Activated CD4-positive, alpha-beta memory T cell treated with anti-CD3 and anti-CD28 coated beads, Interleukin-2, amount 10 ng/mL, durations not matched to agents 7 days and 5 days (primary cell): ENCODE measurements around the gene GSPT1. TPM values are rescaled to one million over a fixed set of nuclear protein-coding genes. Genes with fewer than 3 reads are reported as not detected.
"Not testable (repeated sequence)": the region's sequence is repeated elsewhere in the genome, so short reads cannot be mapped to it uniquely, and the experiment has no call there.

Source experiments
- CTCF ChIA-PET: fragments of 350-600 bp; sonication (Branson Sonifier 250); formaldehyde crosslinking; loops from one replicate; lab custom pipeline; 2021; ENCODE audit warnings: antibody characterized with exemption, inconsistent platforms; lab: Charles Lee
- POLR2A ChIA-PET: fragments of 350-600 bp; sonication (Branson Sonifier 250); formaldehyde crosslinking; loops from one replicate; lab custom pipeline; 2021; ENCODE audit warnings: antibody characterized with exemption; lab: Charles Lee
- DNase-seq: peaks from one replicate; pipeline ENCODE4 v3.0.0-alpha.2; 2020
- H3K27ac Mint-ChIP-seq: one replicate; pipeline ENCODE4 v1.8.0; 2021; ENCODE audit warnings: mild to moderate bottlenecking, mixed read lengths
- H3K27me3 Mint-ChIP-seq: one replicate; pipeline ENCODE4 v1.8.0; 2021; ENCODE audit warnings: mixed read lengths
- H3K36me3 Mint-ChIP-seq: one replicate; pipeline ENCODE4 v1.8.0; 2021; ENCODE audit warnings: low read depth, mixed read lengths
- H3K4me1 Mint-ChIP-seq: one replicate; pipeline ENCODE4 v1.8.0; 2021; ENCODE audit warnings: mixed read lengths
- H3K4me3 Mint-ChIP-seq: one replicate; pipeline ENCODE4 v1.8.0; 2021; ENCODE audit warnings: mild to moderate bottlenecking, mixed read lengths
- H3K9me3 Mint-ChIP-seq: one replicate; pipeline ENCODE4 v1.8.0; 2021; ENCODE audit warnings: mixed read lengths
- total RNA-seq, 2 experiments: library from RNA; stranded (reverse); gene quantifications; one replicate each; pipeline ENCODE4 v1.2.3, GENCODE V29; 2021

GSPT1 gene
- total RNA-seq, 2 experiments from 2014 or later, result 124 to 125 TPM

- no peaks in the 10 kb centered on the region for H3K27me3 Mint-ChIP-seq
- H3K4me1 Mint-ChIP-seq, result no peaks in the 10 kb centered on the region
- no peak for DNase-seq
- ChIA-PET CTCF (interaction anchor here (0.6 to 1.4 kb wide), 3 partner anchors 9 to 44 kb away, joined by 3 to 5 read pairs (median 3); no protein-coding TSS in a partner anchor), POLR2A (interaction anchor here (0.7 to 1.2 kb wide), 3 partner anchors 9 to 43 kb away, joined by 3 to 9 read pairs (median 6); partner anchors contain the start of genes RSL1D1 and ZC3H7A)
- H3K27ac Mint-ChIP-seq, result no peak overlapping the region
- H3K4me3 Mint-ChIP-seq, result no peak overlapping the region
- H3K36me3 Mint-ChIP-seq, result peaks cover 63% of the 10 kb centered on the region
- no peaks in the 10 kb centered on the region for H3K9me3 Mint-ChIP-seq
Observed at GRCh38 chr16:11841026-11841425, 74.7 kb downstream of the GSPT1 start.

DNA sequence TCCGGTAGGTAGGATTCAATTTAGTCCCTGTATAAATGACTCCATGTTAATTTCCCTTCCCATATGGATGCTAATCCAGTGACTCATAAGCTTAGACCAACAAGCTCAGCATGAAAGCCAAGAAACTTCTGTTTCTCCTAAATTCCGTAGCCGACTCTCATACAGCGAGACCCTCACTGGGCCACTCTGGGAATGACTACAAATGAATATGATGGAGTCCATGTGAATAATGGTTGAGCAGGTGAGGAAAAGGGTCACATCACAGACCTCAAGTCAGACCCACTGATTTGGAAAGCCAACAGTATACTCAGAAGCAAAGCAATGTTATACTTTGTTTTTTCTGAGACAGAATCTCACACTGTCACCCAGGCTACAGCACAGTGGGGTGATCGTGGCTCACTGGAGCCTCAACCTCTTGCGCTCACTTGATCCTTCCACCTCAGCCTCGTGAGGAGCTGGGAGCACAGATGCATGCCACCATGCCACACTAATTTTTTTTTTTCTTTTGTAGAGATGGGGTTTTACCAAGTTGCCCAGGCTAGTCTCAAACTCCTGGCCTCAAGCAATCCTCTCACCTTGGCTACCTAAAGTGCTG lies 79.0 kb downstream of the GSPT1 start:
- H3K27ac Mint-ChIP-seq, result no peak overlapping the region
- H3K4me3 Mint-ChIP-seq, result no peak overlapping the region
- no peaks in the 10 kb centered on the region for H3K27me3 Mint-ChIP-seq
- ChIA-PET CTCF (no interaction called here), POLR2A (interaction anchor here (1.1 kb wide), 1 partner anchor 8 kb away, joined by 3 read pairs; no protein-coding TSS in a partner anchor)
- no peak for DNase-seq
- H3K36me3 Mint-ChIP-seq, result peaks cover 42% of the 10 kb centered on the region
- H3K4me1 Mint-ChIP-seq, result no peaks in the 10 kb centered on the region
- no peaks in the 10 kb centered on the region for H3K9me3 Mint-ChIP-seq

DNA sequence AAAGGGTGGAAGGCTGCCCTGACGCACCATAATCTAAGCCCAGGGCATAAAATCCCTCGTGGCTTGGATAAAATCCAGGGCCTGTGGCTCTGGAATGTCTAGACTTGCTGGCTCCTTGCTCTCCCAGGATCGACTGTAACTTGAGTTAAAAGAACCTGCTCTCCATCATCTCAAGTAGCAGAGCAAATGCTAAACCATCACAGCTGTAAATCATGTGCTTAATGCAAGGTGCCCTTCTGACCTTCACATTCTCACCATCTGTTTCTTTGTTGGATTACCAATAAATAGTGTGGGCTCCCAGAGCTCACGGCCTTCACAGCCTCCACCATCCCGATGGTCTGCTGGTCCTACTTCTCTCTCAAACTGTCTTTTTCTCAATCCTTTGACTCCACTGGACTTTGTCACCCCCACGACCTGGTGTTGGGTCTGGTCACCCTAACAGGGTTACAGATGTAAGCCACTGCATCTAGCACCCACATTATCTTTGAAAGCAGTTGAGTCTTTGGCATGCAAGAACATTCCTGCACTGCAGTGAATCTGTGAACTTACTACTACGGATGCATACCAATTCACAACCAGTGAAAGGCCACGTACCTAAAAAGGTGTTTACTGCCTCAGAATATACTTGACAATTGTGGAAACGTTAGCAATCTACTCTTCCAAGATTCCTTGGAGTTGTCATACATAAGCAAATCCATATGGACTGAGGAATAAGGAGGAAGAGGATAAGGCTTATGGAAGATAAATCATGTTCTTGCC lies 79.7 kb downstream of the GSPT1 start:
- ChIA-PET CTCF (interaction anchor here (1.2 kb wide), 1 partner anchor 39 kb away, joined by 3 read pairs; the partner anchor contains the start of gene ZC3H7A), POLR2A (interaction anchor here (1.1 kb wide), 1 partner anchor 9 kb away, joined by 3 read pairs; no protein-coding TSS in a partner anchor)
- H3K9me3 Mint-ChIP-seq, result no peaks in the 10 kb centered on the region
- H3K4me1 Mint-ChIP-seq, result no peaks in the 10 kb centered on the region
- H3K36me3 Mint-ChIP-seq, result peaks cover 35% of the 10 kb centered on the region
- no peak overlapping the region for H3K4me3 Mint-ChIP-seq
- no peak overlapping the region for H3K27ac Mint-ChIP-seq
- DNase-seq, result no peak
- peaks cover under 1% of the 10 kb centered on the region for H3K27me3 Mint-ChIP-seq

DNA sequence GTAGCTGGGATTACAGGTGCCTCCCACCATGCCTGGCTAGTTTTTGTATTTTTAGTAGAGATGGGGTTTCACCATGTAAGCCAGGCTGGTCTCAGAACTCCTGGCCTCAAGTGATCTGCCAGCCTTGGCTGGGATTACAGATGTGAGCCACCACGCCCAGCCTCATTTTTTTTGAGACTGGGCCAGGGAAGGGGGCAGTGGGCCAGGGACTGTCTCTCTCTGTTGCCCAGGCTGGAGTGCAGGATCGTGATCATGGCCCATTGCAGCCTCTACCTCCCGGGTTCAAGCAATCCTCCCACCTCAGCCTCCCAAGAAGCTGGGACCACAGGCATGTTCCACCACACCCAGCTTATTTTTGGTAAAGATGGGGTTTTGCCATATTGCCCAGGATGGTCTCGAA lies 80.4 kb downstream of the GSPT1 start:
- POLR2A ChIA-PET, result interaction anchor here (0.6 kb wide), 1 partner anchor 26 kb away, joined by 3 read pairs; no protein-coding TSS in a partner anchor
- H3K27ac Mint-ChIP-seq, result no peak overlapping the region
- DNase-seq, result no peak
- no peaks in the 10 kb centered on the region for H3K4me1 Mint-ChIP-seq
- H3K4me3 Mint-ChIP-seq, result no peak overlapping the region
- CTCF ChIA-PET, result interaction anchor here (1.2 kb wide), 1 partner anchor 38 kb away, joined by 3 read pairs; the partner anchor contains the start of gene ZC3H7A
- H3K27me3 Mint-ChIP-seq, result peaks cover 2% of the 10 kb centered on the region
- H3K9me3 Mint-ChIP-seq, result no peaks in the 10 kb centered on the region
- peaks cover 30% of the 10 kb centered on the region for H3K36me3 Mint-ChIP-seq

DNA sequence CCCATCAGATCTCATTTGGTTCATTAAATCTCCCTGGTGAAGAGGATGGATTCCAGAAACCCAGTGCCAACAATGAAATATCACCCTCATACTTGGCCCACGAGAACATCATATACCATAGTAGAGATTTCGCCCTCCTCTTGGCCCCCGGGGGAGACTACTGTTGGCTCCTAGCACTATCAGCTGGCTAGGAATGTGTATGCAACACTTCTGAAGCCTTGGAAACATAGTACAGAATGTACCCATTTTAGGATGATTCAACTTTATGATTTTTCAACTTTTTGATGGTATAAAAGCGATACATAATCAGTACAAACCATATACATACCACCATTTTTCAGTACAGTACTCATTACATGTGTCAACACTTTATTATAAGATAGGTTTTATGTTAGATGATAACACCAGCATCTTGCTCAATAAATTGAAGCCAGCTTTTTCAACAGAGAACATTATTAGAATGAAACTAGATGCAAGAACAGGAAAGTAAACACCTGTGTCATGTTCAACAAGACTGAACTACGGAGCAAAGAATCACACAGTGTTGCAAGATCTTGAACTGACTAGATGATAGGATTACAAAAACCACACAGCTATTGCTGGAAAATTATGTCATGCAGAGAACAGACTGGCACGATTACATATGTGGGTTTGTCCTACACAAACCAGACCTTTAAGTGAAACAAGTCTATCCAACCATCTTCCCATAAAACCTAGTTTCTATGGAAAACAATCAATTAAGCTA lies 81.6 kb downstream of the GSPT1 start:
- Mint-ChIP-seq H3K4me1 (no peaks in the 10 kb centered on the region), H3K27ac (no peak overlapping the region), H3K36me3 (peaks cover 19% of the 10 kb centered on the region), H3K27me3 (peaks cover 2% of the 10 kb centered on the region), H3K9me3 (no peaks in the 10 kb centered on the region), H3K4me3 (no peak overlapping the region)
- ChIA-PET CTCF (no interaction called here), POLR2A (no interaction called here)
- no peak for DNase-seq

DNA sequence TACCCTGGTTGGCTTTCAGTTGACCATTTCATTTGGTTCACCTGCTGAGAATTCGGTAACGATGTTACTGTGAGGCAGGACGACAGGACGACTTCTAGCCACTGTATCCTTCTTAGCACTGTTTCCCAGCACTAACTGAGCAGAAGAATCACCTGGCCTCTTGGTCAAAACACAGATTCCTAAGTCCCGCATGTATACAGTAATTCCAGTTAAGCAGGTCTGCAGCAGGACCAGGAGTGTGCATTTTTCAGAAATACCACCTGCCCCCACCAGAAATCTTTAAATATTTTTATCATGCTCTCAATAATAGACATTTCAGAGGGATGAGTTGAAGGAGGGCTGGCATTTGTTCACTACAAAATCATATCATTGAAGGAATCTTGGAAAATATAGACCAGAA lies 87.1 kb downstream of the GSPT1 start:
- H3K27ac Mint-ChIP-seq, result no peak overlapping the region

GRCh38 chr16:11825520-11826165 lies 90.1 kb downstream of the GSPT1 start:
- H3K27me3 Mint-ChIP-seq, CTCF ChIA-PET, H3K36me3 Mint-ChIP-seq, H3K27ac Mint-ChIP-seq, H3K9me3 Mint-ChIP-seq, DNase-seq, H3K4me3 Mint-ChIP-seq, H3K4me1 Mint-ChIP-seq: not testable (repeated sequence)
- POLR2A ChIA-PET, result interaction anchor here (0.9 to 1.2 kb wide), 2 partner anchors 26 to 28 kb away, joined by 3 read pairs; partner anchors contain the start of gene RSL1D1

More for the DNA sequence above, 87.1 kb downstream of the GSPT1 start:
- H3K4me1 Mint-ChIP-seq, result no peaks in the 10 kb centered on the region
- H3K9me3 Mint-ChIP-seq, result no peaks in the 10 kb centered on the region
- peaks cover 4% of the 10 kb centered on the region for H3K27me3 Mint-ChIP-seq
- POLR2A ChIA-PET, result no interaction called here
- H3K4me3 Mint-ChIP-seq, result no peak overlapping the region
- no peaks in the 10 kb centered on the region for H3K36me3 Mint-ChIP-seq
- no peak for DNase-seq
- CTCF ChIA-PET, result interaction anchor here (0.6 to 0.7 kb wide), 2 partner anchors 142 to 267 kb away, joined by 3 read pairs; no protein-coding TSS in a partner anchor

DNA sequence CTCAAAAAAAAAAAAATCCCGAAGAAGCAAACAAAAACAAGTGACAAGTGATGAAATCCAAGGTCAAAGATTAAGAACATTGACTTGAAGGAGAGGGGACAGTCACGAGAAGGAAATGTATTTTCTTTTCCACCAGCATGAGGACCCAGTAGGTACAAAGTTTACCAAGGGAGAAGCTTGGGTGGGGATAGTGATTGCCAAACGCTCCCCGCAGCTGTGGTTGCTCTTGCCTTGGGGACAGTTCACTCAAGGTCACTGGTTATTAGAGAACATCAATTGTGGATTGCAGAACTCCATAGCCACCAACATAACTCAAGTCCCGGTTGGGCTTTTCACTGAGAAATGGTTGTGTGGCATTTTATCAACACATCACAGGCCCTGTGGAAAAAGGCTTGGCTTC lies 91.4 kb downstream of the GSPT1 start:
- no peaks in the 10 kb centered on the region for H3K36me3 Mint-ChIP-seq
- ChIA-PET POLR2A (no interaction called here), CTCF (interaction anchor here (0.6 to 0.7 kb wide), 2 partner anchors 10 to 417 kb away, joined by 3 to 4 read pairs; no protein-coding TSS in a partner anchor)
- H3K9me3 Mint-ChIP-seq, result no peaks in the 10 kb centered on the region
- DNase-seq, result no peak
- no peak overlapping the region for H3K27ac Mint-ChIP-seq
- H3K4me1 Mint-ChIP-seq, result no peaks in the 10 kb centered on the region
- H3K27me3 Mint-ChIP-seq, result peaks cover 1% of the 10 kb centered on the region
- no peak overlapping the region for H3K4me3 Mint-ChIP-seq

DNA sequence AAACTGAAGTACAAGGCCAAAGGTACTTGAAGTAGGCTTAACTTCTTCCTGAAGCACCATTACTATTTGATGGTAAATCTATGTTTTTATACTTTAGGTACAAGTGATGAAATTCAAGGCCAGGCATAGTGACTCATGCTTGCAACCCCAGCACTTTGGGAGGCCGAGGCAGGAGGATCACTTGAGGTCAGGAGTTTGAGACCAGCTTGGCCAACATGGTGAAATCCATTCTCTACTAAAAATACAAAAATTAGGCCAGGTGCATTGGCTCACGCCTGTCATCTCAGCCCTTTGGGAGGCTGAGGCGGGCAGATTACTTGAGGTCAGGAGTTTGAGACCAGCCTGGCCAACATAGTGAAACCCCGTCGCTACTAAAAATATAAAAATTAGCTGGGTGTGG lies 92.1 kb downstream of the GSPT1 start:
- H3K27ac Mint-ChIP-seq, CTCF ChIA-PET, H3K27me3 Mint-ChIP-seq, H3K4me1 Mint-ChIP-seq, POLR2A ChIA-PET, H3K4me3 Mint-ChIP-seq, H3K9me3 Mint-ChIP-seq, H3K36me3 Mint-ChIP-seq, DNase-seq: not testable (repeated sequence)

GRCh38 chr16:11819798-11820197 lies 96.0 kb downstream of the GSPT1 start:
- ChIA-PET CTCF (no interaction called here), POLR2A (no interaction called here)
- Mint-ChIP-seq H3K36me3 (no peaks in the 10 kb centered on the region), H3K4me1 (no peaks in the 10 kb centered on the region), H3K4me3 (no peak overlapping the region), H3K27ac (no peak overlapping the region), H3K27me3 (no peaks in the 10 kb centered on the region), H3K9me3 (no peaks in the 10 kb centered on the region)
- no peak for DNase-seq

- H3K27ac Mint-ChIP-seq, CTCF ChIA-PET, DNase-seq, H3K36me3 Mint-ChIP-seq, H3K27me3 Mint-ChIP-seq, POLR2A ChIA-PET, H3K4me3 Mint-ChIP-seq, H3K4me1 Mint-ChIP-seq, H3K9me3 Mint-ChIP-seq: not testable (repeated sequence)
Observed at GRCh38 chr16:11818970-11819369, 96.8 kb downstream of the GSPT1 start.
